Endometrial microvascular endothelial cells (primary cell): ENCODE results near the gene LSR. TPM values are rescaled to one million over a fixed set of nuclear protein-coding genes. Genes with fewer than 3 reads are reported as not detected.

ENCODE experiments used
- in situ Hi-C: cut with HindIII; loops from 2 replicates; pipeline ENCODE4 v1.10.0; 2017; ENCODE audit warnings: low sequenced_read_pairs, low pct_unique_long_range_greater_than_20kb; ENCODE audit errors: inconsistent ontology term
- total RNA-seq: library from RNA; depleted of rRNA; stranded (reverse); fragments of >200 nt; gene quantifications from one replicate; pipeline ENCODE4 v1.2.3, GENCODE V29; 2015; ENCODE audit errors: inconsistent ontology term

Gene LSR
- total RNA-seq, 1 donor from 2014 or later: 0.09 TPM

DNA sequence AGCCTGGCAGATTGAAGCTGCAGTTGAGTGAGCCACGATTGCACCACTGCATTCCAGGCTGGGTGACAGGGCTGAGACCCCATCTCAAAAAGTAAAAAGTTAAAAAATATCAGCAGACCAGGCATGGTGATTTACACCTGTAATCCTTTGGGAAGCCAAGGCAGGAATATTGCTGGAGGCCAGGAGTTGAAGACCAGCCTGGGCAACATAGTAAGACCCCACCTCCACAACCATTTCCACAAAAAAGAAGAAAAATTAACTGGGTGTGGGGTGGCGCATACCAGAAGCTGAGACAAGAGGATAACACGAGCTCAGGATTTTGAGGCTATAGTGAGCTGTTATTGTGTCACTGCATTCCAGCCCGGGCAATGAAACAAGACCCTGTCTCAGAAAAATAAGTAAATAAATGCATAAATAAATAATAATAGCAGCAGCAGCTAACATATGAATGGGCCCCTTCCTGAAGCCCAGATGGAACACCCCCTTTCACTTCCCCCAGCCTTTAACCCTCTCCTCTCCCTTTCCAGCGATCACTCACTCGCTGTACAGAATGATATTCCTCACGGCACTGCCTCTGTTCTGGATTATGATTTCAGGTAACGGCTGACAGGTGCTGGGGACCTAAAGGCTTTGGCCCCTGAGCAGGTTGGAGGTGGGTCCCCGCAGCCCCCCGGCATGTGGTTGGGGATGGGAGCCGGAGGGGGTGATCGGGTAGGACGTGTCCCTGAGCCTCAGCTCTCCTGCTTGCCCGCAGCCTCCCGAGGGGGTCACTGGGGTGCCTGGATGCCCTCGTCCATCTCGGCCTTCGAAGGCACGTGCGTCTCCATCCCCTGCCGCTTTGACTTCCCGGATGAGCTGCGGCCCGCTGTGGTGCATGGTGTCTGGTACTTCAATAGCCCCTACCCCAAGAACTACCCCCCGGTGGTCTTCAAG lies 46.3 kb downstream of the LSR start:
- in situ Hi-C loops: no loop called here

DNA sequence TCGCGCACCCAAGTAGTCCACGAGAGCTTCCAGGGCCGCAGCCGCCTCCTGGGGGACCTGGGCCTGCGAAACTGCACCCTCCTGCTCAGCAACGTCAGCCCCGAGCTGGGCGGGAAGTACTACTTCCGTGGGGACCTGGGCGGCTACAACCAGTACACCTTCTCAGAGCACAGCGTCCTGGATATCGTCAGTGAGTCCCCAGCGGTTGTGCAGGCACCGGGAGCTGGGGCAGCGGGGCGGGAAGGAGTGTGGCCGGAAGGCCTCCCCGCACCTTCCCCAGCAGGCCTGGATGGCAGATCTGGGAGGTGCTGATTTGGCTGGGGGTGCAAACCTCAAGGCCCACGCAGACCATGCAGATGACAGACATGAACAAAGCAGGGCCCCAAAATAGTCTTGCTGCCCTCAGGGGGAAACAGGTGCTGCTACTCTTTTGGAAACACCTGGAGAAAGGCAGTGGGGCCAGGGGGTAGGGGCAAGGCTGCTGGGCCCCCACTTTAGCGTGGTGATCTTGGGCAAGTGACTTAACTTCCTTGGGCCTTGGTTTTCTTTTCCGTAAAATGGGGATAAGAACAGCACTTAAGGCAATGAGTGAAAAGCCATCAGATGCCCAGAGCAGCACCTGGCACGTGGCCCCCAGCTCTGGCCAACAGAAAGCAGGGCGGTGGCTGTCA lies 47.1 kb downstream of the LSR start:
- in situ Hi-C loops: no loop called here

DNA sequence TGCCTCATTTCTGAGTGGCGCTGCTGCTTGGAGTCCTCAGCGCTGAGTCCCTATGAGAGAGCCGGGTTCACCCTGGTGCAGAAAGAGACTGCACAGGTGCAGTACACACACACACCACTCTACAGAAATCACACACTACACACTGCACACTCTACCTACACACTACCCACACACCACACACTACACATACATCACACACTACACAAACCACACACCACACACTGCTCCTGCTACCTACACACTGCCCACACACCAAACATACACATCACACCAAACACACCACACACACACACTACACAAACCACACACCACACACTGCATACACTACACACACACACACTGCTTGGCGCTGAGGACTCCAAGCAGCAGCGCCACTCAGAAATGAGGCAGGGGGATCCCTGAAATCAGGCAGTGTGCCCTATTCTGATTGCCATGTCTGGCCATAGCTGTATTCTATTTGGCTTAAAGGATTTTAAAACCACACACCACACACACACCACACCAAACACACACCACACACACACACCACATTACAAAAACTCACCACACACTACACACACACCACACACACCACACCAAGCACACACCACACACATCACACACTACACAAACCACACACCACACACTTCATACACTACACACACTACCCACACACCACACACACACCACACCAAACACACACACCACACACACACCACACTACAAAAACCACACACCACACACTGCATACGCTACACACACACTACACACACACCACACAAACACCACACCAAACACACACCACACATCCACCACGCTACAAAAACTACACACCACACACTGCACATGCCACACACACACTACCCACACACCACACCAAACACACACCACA lies 48.1 kb downstream of the LSR start:
- in situ Hi-C loops: no loop called here

DNA sequence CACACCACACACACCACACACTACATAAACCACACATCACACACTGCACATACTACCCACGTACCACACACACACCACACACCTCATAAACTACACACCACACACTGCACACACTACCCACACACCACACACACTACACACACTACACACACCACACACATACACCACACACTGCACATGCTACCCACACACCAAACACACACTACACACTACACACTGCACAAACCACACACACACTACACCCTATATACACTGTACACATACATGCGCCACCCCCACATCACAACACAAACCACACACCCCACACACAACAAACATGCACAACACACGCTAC lies 48.7 kb downstream of the LSR start:
- in situ Hi-C loops: no loop called here

DNA sequence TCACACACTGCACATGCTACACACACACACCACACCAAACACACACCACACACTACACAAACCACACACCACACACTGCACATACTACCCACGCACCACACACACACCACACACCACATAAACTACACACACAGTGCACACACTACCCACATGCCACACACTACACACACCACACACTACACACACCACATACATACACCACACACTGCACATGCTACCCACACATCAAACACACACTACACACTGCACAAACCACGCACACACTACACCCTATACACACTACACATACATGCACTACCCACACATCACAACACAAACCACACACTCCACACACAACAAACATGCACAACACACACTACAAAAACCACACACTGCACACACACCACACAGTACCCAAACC lies 49.1 kb downstream of the LSR start:
- in situ Hi-C loops: no loop called here

DNA sequence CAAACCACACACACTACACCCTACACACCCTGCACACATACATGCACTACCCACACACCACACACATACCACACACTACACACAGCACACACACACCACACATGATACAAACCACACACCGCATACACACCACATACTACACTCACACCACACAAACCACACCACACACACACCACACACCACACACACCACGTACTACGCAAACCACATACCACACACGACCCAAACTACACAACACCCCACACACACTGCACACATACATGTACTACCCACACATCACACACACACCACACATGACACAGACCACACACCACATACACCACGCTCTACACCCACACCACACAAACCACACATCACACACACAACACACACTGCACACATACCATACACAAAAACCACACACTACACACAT lies 49.8 kb downstream of the LSR start:
- in situ Hi-C loops: no loop called here

DNA sequence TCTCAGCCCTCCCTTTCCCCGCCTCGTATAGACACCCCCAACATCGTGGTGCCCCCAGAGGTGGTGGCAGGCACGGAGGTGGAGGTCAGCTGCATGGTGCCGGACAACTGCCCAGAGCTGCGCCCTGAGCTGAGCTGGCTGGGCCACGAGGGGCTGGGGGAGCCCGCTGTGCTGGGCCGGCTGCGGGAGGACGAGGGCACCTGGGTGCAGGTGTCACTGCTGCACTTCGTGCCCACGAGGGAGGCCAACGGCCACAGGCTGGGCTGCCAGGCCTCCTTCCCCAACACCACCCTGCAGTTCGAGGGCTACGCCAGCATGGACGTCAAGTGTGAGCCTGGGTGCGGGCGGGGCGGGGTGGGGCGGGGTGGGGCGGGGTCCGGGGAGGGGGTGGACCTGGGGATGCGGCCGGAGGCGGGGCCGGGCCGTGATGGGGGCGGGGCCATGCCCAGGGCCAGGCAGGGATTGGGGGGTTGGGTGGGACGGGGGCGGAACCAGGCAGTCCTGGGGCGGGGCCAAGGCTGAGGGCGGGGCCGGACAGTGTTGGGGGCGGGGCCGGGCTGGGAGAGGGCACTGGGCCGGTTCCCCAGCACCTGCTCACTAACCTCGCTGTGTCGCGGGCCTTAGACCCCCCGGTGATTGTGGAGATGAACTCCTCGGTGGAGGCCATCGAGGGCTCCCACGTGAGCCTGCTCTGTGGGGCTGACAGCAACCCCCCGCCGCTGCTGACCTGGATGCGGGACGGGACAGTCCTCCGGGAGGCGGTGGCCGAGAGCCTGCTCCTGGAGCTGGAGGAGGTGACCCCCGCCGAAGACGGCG lies 50.9 kb downstream of the LSR start:
- in situ Hi-C loops: no loop called here

DNA sequence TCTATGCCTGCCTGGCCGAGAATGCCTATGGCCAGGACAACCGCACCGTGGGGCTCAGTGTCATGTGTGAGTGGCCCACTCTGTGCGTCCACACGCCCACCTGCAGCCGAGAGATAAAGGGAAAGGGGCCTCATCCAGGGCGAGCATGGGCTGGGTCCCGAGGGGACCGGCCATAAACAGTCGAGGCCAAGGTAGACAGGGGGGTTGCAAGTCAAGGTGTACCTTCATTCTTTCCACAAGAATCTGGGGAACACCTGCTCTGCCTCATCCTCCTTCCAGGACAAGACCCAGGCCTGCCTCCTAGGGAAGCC lies 51.5 kb downstream of the LSR start:
- in situ Hi-C loops: no loop called here

DNA sequence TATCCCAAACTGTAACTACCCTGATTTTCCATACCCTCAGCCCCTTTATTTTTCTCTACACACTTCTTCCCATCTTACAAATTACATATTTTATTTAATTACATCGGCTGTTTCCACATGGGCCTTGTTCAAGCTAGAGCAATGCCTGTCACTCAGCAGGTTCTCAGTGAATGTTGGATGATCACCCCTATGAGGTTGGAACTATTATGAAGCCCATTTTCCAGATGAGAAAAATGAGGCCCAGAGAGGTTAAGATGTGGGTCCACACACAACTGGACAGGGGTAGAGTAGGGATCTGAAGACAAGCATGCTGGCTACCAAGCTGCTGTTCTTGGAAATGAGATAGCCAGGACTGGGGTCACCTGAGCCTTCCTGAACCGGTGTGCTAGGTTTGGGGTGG lies 53.2 kb downstream of the LSR start:
- in situ Hi-C loops: no loop called here

DNA sequence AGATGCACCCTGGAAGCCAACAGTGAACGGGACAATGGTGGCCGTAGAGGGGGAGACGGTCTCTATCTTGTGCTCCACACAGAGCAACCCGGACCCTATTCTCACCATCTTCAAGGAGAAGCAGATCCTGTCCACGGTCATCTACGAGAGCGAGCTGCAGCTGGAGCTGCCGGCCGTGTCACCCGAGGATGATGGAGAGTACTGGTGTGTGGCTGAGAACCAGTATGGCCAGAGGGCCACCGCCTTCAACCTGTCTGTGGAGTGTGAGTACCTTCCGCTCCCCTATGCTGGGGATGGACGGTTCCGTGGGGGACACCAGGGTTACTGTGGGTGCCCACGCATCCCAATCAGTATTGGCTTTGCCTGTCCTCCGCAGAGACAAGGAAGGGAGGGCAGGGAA lies 53.6 kb downstream of the LSR start:
- in situ Hi-C loops: no loop called here

DNA sequence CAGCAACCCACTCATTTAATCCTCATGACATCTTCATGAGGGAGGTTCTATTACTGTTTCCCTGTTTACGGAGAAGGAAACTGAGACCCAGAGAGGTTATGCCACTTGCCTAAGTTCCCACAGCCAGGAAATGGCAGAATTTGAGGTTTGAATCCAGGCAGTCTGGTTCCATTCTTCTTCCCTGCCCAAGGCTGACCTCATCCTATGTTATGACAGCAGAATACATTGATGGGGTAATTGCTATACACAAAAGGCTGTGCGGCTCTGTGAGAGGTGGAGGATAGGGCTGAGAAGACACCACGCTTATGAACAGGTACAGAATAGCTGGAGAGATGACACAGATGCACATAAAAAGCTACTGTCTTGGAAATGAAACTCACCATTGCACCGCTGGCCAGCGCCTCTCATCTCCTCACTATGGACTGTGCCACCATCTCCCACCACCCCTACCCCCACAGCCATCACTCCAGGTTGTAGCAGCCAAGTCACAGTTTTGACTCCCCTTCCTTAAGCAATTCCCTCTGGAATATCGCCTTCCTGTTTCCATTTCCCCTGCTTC lies 54.6 kb downstream of the LSR start:
- in situ Hi-C loops: no loop called here

DNA sequence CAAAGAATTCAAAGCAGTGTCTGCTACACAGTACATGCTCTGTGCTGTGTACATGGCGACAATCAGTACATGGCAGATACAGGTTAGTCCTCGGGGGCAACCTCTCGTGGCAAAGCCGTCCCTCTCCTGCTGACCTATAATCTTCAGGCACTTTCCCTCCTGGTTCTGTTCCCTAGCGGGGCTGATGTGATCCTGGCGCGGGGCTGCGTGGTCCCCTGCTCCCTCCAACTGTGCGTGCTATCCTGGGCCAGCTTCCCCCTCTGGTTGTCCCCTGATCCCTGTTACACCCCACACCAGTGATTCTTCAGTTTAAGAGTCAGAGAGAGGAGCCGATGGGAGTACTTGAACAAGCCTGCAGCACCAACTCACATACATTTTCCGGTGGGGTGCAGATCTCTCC lies 55.2 kb downstream of the LSR start:
- in situ Hi-C loops: no loop called here

DNA sequence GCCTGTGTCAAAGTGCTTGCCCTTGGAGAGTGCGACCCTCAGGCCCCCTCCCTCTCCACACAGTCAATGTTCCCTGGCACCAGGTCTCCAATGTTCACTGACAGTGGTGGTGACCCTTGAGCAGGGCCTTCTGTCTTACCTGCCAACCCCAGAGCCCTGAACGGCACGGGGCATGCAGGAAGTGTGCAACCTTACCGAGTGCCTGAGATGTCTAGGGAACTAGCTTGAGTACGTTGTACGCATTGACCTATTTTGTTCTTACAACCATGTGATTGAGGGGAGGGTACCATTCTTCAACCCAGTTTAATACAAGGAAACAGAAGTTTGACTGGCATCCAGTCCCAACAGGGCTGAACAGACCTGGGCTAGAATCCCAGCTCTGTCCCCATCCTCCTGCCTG lies 56.4 kb downstream of the LSR start:
- in situ Hi-C loops: no loop called here

DNA sequence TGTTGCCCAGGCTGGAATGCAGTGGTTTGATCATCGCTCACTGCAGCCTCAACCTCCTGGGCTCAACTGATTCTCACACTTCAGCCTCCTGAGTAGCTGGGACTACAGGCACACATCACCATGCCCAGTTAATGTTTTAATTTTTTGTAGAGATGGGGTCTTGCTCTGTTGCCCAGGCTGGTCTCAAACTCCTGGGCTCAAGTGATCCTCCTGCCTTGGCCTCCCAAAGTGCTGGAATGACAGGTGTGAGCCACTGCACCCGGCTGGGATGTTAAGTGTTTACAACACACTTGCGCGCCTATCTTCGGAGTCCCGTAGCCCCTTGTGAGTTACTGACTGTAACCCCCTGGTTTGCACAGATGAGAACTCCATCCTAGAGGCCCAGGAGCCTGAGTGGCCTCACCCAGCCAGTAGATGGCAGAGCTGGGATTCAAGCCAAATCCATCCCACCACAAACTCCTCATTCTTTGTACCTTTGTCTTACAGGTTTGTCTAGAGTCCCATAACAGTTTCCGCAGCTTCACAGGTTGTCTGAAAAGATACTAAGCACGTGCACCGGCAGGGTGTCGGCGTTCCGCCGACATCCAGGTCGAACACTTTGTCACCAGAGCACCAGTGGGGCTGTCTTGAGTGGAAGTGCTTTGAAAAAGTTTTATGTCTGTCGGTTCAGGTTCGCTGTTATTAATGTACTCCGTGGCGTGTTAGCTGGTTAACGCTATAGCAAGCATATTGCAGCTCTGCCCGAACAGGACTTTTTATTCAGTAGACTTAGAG lies 57.9 kb downstream of the LSR start:
- in situ Hi-C loops: no loop called here

DNA sequence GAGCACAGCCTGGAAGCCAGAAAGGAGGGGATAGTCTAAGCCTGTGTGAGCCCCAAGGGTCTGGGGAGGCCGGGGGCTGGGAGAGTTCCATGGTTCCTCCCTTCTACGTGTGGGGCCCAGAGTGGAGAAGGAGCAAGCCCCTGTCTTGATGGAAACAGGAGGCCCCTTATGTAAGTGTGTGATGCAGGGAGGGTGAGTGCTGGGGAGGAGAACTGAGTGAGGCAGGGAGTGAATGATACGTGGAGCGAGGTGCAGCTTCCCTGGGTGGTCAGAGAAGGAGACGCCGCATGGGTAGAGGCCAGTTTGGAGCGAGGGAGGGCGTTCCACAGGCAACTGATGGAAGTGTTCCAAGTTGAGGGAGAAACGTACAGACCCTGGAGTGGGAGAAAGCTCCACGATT lies 59.1 kb downstream of the LSR start:
- in situ Hi-C loops: no loop called here

DNA sequence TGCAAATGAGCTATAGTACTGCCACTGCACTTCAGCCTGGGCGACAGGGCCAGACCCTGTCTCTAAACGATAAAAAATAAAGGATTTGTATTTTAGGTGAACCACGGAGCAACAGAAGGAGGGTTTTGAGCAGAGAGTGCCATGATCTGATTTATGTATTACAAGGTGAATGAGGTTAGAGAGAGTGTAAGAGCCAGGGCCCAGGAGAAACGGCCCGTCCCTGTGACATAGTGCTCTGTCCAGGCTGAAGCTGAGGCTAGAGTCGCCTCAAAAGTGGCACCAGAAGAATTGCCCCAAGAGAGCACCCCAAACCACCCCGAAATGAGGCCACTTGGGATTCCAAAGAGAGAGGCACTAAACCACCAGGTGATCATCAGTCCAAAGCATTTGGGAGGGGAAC lies 60.1 kb downstream of the LSR start:
- in situ Hi-C loops: no loop called here

DNA sequence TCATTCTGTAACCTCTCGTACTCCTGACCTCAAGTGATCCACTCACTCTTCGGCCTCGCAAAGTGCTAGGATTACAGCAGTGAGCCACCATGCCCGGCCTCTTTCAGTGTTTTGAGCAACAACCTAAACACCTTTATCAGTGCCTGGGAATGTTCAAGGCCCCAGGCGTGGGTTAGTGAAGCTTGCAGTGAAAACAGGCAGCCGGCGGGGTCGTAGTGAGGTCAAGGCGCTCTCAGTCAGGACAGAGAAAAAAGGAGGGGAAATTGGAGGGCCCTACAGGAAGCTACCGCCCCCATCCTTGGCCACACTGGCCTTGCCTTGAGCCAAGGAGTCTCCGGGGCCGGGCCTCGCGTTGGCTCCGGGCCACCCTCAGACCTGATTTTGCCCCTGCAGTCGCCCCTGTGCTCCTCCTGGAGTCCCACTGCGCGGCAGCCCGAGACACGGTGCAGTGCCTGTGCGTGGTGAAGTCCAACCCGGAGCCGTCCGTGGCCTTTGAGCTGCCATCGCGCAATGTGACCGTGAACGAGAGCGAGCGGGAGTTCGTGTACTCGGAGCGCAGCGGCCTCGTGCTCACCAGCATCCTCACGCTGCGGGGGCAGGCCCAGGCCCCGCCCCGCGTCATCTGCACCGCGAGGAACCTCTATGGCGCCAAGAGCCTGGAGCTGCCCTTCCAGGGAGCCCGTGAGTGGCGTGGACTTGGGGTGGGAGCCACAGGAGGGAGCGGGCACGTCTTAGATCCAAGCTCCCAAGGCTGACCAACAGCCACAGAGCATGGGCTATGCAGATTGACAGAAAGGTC lies 60.9 kb downstream of the LSR start:
- in situ Hi-C loops: no loop called here
